Mesendoderm (in vitro differentiated cells): ENCODE measurements around the gene SMG5.
A peak's percentile ranks its signal among the peaks of the same experiment; 100 is the strongest.

Experiments
- DNase-seq: peaks from one replicate; pipeline ENCODE4 v3.0.0; 2013
- H2AK5ac ChIP-seq: 2 replicates; pipeline ENCODE4 v1.6.1; 2013; ENCODE audit warnings: low read length, inconsistent platforms
- H2BK120ac ChIP-seq: 2 replicates; pipeline ENCODE4 v1.6.1; 2013; ENCODE audit warnings: low read depth, mild to moderate bottlenecking, low read length, moderate library complexity, mixed read lengths
- H2BK15ac ChIP-seq: replicated peaks from 2 replicates; pipeline ENCODE4 v1.6.1; 2013; ENCODE audit warnings: low read depth, mild to moderate bottlenecking, moderate library complexity
- H2BK5ac ChIP-seq: 2 replicates; pipeline ENCODE4 v1.6.1; 2013; ENCODE audit warnings: low read length, inconsistent platforms
- H3K18ac ChIP-seq: 2 replicates; pipeline ENCODE4 v1.6.1; 2013; ENCODE audit warnings: mild to moderate bottlenecking, low read length, mixed read lengths
- H3K23ac ChIP-seq: one replicate; pipeline ENCODE4 v1.6.1; 2013; ENCODE audit warnings: low read length
- H3K27ac ChIP-seq: 2 replicates; pipeline ENCODE4 v1.5.1; 2013; ENCODE audit warnings: low read depth, mild to moderate bottlenecking, inconsistent platforms, low read length, moderate library complexity
- H3K27me3 ChIP-seq: 2 replicates; pipeline ENCODE4 v1.6.1; 2013; ENCODE audit warnings: low read length, control low read depth, mild to moderate bottlenecking, inconsistent platforms; ENCODE audit not compliant: insufficient read depth, poor library complexity
- H3K36me3 ChIP-seq: 2 replicates; pipeline ENCODE4 v1.6.1; 2013; ENCODE audit warnings: low read length, inconsistent platforms; ENCODE audit not compliant: control insufficient read depth, insufficient read depth
- H3K4ac ChIP-seq: one replicate; pipeline ENCODE4 v1.6.1; 2013; ENCODE audit warnings: low read depth, mild to moderate bottlenecking, low read length, moderate library complexity
- H3K4me1 ChIP-seq: 2 replicates; pipeline ENCODE4 v1.6.1; 2013; ENCODE audit warnings: low read depth, low read length, inconsistent platforms; ENCODE audit not compliant: control insufficient read depth
- H3K4me2 ChIP-seq: 2 replicates; pipeline ENCODE4 v1.6.1; 2013; ENCODE audit warnings: low read length
- H3K4me3 ChIP-seq: 2 replicates; pipeline ENCODE4 v1.5.1; 2013; ENCODE audit warnings: mild to moderate bottlenecking, low read length
- H3K56ac ChIP-seq: one replicate; pipeline ENCODE4 v1.6.1; 2013; ENCODE audit warnings: low read length
- H3K79me1 ChIP-seq: 2 replicates; pipeline ENCODE4 v1.6.1; 2013; ENCODE audit warnings: low read length, inconsistent platforms
- H3K79me2 ChIP-seq: 2 replicates; pipeline ENCODE4 v1.6.1; 2013; ENCODE audit warnings: mild to moderate bottlenecking, low read length; ENCODE audit not compliant: control insufficient read depth, insufficient read depth
- H3K9ac ChIP-seq: 2 replicates; pipeline ENCODE4 v1.6.1; 2013; ENCODE audit warnings: low read length, inconsistent platforms
- H4K5ac ChIP-seq: one replicate; pipeline ENCODE4 v1.6.1; 2013; ENCODE audit warnings: low read length
- H4K8ac ChIP-seq: one replicate; pipeline ENCODE4 v1.6.1; 2013; ENCODE audit warnings: low read depth, mild to moderate bottlenecking, control low read depth, low read length, moderate library complexity
- WGBS: extraction: QIAGEN DNeasy Blood & Tissue Kit; methylation state at CpG from one replicate; pipeline ENCODE4 v1.1.7; 2013; ENCODE audit warnings: low lambda C conversion rate, missing lambda C conversion rate; ENCODE audit not compliant: insufficient coverage; ENCODE audit errors: extremely low coverage; 5-methylcytosine and 5-hydroxymethylcytosine counted together

Gene SMG5

DNA sequence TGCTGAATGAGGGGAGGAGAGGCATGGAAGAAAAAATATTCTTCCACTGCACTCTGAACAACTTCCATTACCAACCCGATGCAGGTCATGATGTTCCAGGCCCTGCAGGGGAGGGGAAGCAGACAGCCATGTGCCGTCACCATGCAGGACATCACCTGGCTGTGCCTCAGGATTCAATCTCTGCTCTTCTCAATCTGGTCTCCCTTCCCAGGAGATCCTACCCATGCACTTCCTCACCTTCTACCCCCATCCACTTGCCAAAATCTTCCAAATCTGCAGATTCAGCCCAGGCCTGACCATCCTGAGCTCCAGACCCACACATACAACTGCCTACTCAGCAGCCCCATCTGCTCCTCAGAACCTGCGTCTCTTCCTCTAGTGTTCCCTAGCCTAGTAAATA lies 29.0 kb downstream of the SMG5 start:
- Histone ChIP-seq H3K36me3 (peaks cover 28% of the 10 kb centered on the region), H3K23ac (no peak overlapping the region), H3K79me2 (no peaks in the 10 kb centered on the region), H3K4me3 (no peak overlapping the region), H2BK120ac (no peak overlapping the region), H3K9ac (no peak overlapping the region), H3K79me1 (no peaks in the 10 kb centered on the region), H3K4me2 (no peak overlapping the region), H3K27me3 (no peaks in the 10 kb centered on the region), H3K27ac (no peak overlapping the region), H2BK5ac (no peak overlapping the region), H3K4me1 (no peaks in the 10 kb centered on the region), H3K4ac (no peak overlapping the region), H2BK15ac (no peak overlapping the region), H3K18ac (no peak overlapping the region), H4K5ac (no peak overlapping the region), H3K56ac (no peak overlapping the region), H4K8ac (no peak overlapping the region), H2AK5ac (no peak overlapping the region)
- WGBS, result no CpG with 5 or more reads among the region's 3 CpGs
- DNase-seq, result no peak

DNA sequence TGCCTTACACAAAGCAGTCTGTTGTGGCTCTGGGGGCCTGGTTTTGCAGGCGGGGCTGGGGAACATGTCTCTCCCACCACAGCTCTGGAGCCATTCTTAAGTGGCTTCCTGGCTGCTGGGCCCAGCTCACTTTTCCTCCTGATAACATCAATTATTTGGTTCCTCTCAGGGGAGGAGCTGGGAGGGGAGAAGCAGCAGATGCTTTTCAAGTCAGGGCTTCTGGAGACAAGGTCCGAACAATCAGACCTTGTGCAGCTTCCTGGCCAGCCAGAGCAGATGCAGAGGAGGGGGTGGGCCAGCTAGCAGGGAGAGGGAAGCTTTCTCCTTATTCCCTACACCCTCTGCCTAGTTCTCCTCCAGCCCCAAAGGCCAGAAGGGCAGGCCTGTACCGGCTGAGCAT lies 31.1 kb downstream of the SMG5 start:
- H3K18ac ChIP-seq, result no peak overlapping the region
- no peak overlapping the region for H3K4me3 ChIP-seq
- H3K4me2 ChIP-seq, result no peak overlapping the region
- no peak overlapping the region for H4K5ac ChIP-seq
- no peaks in the 10 kb centered on the region for H3K27me3 ChIP-seq
- no peak overlapping the region for H3K23ac ChIP-seq
- no peak overlapping the region for H2AK5ac ChIP-seq
- no peak overlapping the region for H3K9ac ChIP-seq
- H3K56ac ChIP-seq, result no peak overlapping the region
- no CpG with 5 or more reads among the region's 3 CpGs for WGBS
- H3K79me2 ChIP-seq, result no peaks in the 10 kb centered on the region
- no peak overlapping the region for H3K4ac ChIP-seq
- no peak overlapping the region for H2BK5ac ChIP-seq
- H3K36me3 ChIP-seq, result peaks cover 24% of the 10 kb centered on the region
- no peak overlapping the region for H2BK120ac ChIP-seq
- H2BK15ac ChIP-seq, result no peak overlapping the region
- H3K79me1 ChIP-seq, result no peaks in the 10 kb centered on the region
- H4K8ac ChIP-seq, result no peak overlapping the region
- H3K4me1 ChIP-seq, result no peaks in the 10 kb centered on the region
- H3K27ac ChIP-seq, result no peak overlapping the region
- DNase-seq, result peak; percentile 63

DNA sequence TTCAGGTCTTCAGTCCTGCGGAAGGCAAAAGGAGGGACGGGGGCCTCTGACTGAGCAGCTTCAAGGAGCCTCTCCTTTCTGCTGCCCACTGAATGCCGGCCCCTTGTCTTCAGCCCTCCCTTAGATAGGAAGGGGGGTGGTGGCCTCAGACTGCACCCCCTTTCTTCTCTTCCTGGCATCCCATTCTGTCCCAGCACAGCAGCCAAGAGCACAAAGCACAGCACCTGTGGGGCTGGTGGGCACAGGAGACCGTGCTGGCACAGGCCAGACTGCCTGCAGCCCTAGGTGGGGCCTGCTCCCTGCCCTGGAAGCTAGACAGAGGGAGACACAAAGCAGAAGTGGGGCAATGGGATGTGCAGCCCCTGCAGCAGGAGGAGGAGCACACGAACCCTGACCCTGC lies 33.0 kb downstream of the SMG5 start:
- WGBS, result no CpG with 5 or more reads among the region's 5 CpGs
- no peak overlapping the region for H3K27ac ChIP-seq

DNA sequence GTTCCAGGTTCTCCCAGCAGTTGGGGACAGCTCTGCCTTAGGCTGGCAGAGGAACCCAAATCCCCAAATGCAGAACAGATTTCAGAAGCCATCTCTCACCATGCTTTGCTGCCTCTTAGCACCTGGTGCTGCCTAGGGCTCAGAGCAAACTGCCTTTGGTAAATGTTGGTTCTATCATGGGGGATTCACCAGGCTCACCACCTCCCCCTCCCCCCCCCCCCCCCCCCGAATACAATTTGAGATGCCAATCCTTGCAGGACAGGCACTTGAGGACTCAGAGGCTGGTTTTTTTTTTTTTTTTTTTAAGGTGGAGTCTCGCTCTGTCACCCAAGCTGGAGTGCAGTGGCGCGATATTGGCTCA lies 34.3 kb downstream of the SMG5 start:
- WGBS, result no CpG with 5 or more reads among the region's 4 CpGs

More for the DNA sequence above, 33.0 kb downstream of the SMG5 start:
- no peak overlapping the region for H3K18ac ChIP-seq
- H3K79me2 ChIP-seq, result no peaks in the 10 kb centered on the region
- no peak overlapping the region for H3K4me2 ChIP-seq
- no peaks in the 10 kb centered on the region for H3K79me1 ChIP-seq
- peaks cover 24% of the 10 kb centered on the region for H3K36me3 ChIP-seq
- no peak overlapping the region for H2BK120ac ChIP-seq
- H4K8ac ChIP-seq, result no peak overlapping the region
- H3K4me1 ChIP-seq, result no peaks in the 10 kb centered on the region
- H3K9ac ChIP-seq, result no peak overlapping the region
- H2AK5ac ChIP-seq, result no peak overlapping the region
- H3K23ac ChIP-seq, result no peak overlapping the region
- DNase-seq, result no peak
- H2BK15ac ChIP-seq, result no peak overlapping the region
- H2BK5ac ChIP-seq, result no peak overlapping the region
- H3K56ac ChIP-seq, result no peak overlapping the region
- H3K27me3 ChIP-seq, result no peaks in the 10 kb centered on the region
- H3K4ac ChIP-seq, result no peak overlapping the region
- no peak overlapping the region for H3K4me3 ChIP-seq
- H4K5ac ChIP-seq, result no peak overlapping the region

DNA sequence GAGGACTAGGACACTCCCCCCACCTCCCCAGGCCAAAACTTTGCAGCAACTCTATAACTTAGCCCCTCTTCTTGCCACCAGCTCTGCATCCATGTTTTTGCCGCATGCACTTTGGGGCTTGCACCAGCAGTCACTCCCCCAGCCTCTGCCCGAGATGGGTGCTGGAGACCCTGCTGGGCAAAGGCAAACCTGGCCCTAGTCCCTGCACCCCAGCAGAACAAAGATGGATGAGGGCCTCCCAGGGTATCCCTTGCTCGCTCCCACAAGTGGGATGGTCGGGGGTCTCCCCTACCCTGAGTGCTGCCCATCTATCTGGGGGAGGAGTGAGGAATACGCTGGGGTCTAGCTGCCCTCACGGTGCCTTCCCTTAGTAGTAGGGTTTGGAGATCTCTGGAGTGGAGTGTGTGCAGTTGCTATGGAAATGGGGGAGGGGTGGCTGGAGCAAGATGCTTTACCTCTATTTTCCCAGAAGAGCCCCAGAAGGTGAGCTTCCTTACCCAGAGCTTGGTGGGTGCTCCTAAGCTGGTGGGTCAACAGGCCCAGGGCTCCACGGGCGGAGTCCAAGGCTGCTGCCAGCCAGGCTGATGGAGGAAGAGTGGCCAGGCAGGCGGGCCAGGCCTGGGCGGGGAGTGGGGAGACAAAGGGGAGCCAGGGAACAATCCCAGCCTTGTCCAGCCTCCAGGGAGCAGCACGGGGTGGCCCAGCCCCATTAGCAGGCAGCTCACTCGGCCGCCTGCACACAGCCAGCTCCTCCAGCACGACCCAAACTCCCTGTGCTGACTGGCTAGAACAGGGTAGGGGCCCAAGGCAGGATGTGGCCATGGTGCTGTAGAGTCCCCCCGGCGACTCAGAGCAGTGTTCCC lies 34.9 kb downstream of the SMG5 start, which contains the start of gene PAQR6:
Gene PAQR6, minus strand, starts transcription at position 597 of the 863 bp plus-strand sequence. CDS start 1,325 bp downstream, outside the sequence.
- Histone ChIP-seq H2AK5ac (no peak within 1 kb of the TSS), H3K27ac (no peak within 1 kb of the TSS), H3K79me2 (no peaks in the 10 kb centered on the region), H3K56ac (no peak within 1 kb of the TSS), H2BK15ac (no peak within 1 kb of the TSS), H3K18ac (no peak within 1 kb of the TSS), H4K8ac (no peak within 1 kb of the TSS), H2BK120ac (no peak within 1 kb of the TSS), H2BK5ac (no peak within 1 kb of the TSS), H3K4me3 (no peak within 1 kb of the TSS), H4K5ac (no peak within 1 kb of the TSS), H3K23ac (no peak within 1 kb of the TSS), H3K79me1 (no peaks in the 10 kb centered on the region), H3K9ac (no peak within 1 kb of the TSS), H3K36me3 (peaks cover 9% of the 10 kb centered on the region), H3K4me2 (no peak within 1 kb of the TSS), H3K4ac (no peak within 1 kb of the TSS), H3K4me1 (no peaks in the 10 kb centered on the region), H3K27me3 (no peaks in the 10 kb centered on the region)
- no CpG with 5 or more reads among the region's 16 CpGs for WGBS
- DNase-seq, result no peak

More for the DNA sequence above, 34.3 kb downstream of the SMG5 start:
- H3K23ac ChIP-seq, result no peak overlapping the region
- H2BK15ac ChIP-seq, result no peak overlapping the region
- H2BK120ac ChIP-seq, result no peak overlapping the region
- no peak overlapping the region for H3K9ac ChIP-seq
- no peaks in the 10 kb centered on the region for H3K79me2 ChIP-seq
- no peak overlapping the region for H3K4me3 ChIP-seq
- no peak overlapping the region for H4K8ac ChIP-seq
- no peak overlapping the region for H2AK5ac ChIP-seq
- peaks cover 15% of the 10 kb centered on the region for H3K36me3 ChIP-seq
- DNase-seq, result no peak
- no peak overlapping the region for H3K4me2 ChIP-seq
- H3K18ac ChIP-seq, result no peak overlapping the region
- no peaks in the 10 kb centered on the region for H3K27me3 ChIP-seq
- no peak overlapping the region for H4K5ac ChIP-seq
- no peaks in the 10 kb centered on the region for H3K79me1 ChIP-seq
- no peak overlapping the region for H3K56ac ChIP-seq
- no peak overlapping the region for H3K27ac ChIP-seq
- H2BK5ac ChIP-seq, result no peak overlapping the region
- no peak overlapping the region for H3K4ac ChIP-seq
- no peaks in the 10 kb centered on the region for H3K4me1 ChIP-seq
